Epithelial cell of esophagus (primary cell): ENCODE results near the gene CDK3.
"Not testable (repeated sequence)": the region's sequence is repeated elsewhere in the genome, so short reads cannot be mapped to it uniquely, and the experiment has no call there.

Experiments
- DNase-seq: peaks from one replicate; pipeline ENCODE4 v3.0.0; 2010; ENCODE audit warnings: low read depth
- H3K4me3 ChIP-seq: 2 replicates; pipeline ENCODE4 v1.5.1; 2011; ENCODE audit warnings: mild to moderate bottlenecking, low read length, control low read depth
- CTCF ChIP-seq: IDR thresholded peaks from 2 replicates; pipeline ENCODE4 v1.5.1; 2011; ENCODE audit warnings: low read depth, mild to moderate bottlenecking, low read length, control low read depth, inconsistent platforms; ENCODE audit not compliant: insufficient read depth; ENCODE audit errors: missing control alignments

CDK3 gene

DNA sequence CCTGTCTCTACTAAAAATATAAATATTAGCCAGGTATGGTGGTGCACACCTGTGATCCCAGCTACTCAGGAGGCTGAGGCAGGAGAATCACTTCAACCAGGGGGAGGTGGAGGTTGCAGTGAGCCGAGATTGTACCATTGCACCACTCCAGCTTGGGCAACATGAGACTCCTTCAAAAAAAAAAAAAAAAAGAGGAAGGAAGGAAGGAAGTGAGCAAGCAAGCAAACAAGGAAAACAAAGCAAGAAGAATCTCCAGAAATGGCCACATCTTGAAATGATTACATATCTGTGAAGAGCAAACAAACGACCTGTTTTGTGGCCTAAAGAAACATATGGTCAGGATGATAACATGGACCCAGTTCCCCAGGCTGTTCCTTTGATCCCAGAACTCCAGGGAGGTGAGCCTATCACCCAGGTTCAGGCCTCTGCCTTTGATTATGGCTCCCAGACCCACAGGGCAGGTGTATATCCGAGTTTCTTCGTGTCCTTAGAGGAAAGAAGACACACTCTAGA is 30.6 kb upstream of the CDK3 start:
- no peak overlapping the region for H3K4me3 ChIP-seq
- no peak for TF ChIP-seq CTCF
- DNase-seq, result no peak

DNA sequence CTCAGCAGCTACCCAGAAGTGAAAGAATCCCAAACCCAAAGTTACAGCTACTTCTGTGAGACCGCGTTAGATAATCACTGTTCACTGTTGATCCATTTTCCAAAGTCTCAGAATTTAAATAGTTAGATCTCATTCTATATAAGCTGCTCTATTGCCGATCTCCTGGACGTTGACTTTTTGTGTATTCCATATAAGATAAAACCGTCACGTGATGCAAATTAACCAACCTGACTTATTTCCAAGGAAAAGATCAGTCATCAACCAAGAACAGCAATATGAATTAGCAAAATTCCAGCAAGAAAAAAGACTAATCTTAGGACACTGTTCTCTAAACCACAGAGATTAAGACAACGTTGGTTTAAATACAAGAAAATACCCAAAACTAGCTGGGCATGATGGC is 30.0 kb upstream of the CDK3 start:
- H3K4me3 ChIP-seq, result no peak overlapping the region
- DNase-seq, result no peak
- no peak for TF ChIP-seq CTCF

DNA sequence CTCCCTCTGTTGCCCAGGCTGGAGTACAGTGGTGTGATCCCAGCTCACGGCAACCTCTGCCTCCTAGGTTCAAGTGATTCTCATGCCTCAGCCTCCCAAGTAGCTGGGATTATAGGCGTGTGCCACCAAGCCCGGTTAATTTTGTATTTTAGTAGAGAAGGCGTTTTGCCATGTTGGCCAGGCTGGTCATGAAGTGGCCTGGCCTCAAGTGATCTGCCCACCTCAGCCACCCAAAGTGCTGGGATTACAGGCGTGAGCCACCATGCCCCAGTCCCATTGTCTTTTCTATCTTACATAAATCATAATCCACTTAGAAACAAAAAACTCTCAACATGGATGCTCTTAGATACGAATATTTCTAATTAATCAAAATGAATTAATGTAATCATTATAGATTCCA is 25.5 kb upstream of the CDK3 start:
- not testable (repeated sequence) for H3K4me3 ChIP-seq, DNase-seq

DNA sequence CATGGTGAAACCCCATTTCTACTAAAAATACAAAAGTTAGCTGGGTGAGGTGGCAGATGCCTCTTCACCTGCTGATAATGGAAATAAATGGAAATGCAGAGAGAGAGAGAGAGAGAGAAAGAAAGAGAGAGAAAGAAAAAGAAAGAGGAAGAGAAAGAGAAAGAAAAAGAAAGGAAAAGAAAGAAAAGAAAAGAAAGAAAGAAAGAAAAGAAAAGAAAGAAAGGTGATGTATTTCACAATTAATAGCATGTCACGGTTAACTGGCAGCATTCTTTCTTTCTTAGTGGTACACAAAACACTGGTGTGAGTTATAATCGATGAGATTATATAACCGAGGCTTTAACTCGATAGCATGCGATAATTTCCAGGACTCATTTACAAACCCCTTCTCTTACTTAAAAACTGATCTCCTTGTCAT is 24.9 kb upstream of the CDK3 start:
- no peak for TF ChIP-seq CTCF
- DNase-seq, result no peak
- peak overlapping the region; percentile 19 for H3K4me3 ChIP-seq

DNA sequence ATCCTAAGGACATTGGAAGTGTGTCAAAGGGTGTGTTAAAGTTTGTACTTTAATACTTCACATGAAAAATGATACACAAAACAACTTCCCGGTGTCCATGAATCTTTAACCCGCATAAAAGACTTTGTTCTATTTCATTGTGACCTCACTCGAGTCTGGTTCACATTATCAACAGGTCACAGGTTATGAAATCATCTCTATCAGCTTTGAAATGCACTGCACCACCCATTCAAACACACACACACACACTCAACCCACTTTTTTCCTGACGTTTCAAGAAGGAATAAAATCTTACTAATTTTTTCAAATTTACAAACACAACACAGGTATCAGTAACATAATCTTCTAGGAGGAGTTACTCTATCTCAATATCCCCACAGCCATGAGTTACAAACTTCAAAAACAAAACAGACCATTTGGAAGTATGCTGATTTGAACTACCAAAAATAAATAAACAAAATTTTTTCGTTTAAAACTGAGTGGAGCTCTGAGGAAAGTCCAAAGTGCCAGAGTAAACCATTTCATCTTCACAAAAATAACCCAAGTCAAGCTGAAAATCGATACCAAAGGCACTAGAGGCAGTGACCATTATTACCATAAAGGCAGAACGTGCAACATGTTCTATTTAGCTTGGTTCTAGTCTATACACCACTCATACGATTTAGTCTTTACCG is 24.3 kb upstream of the CDK3 start:
- no peak for TF ChIP-seq CTCF
- H3K4me3 ChIP-seq, result peak overlapping the region; percentile 19
- no peak for DNase-seq

DNA sequence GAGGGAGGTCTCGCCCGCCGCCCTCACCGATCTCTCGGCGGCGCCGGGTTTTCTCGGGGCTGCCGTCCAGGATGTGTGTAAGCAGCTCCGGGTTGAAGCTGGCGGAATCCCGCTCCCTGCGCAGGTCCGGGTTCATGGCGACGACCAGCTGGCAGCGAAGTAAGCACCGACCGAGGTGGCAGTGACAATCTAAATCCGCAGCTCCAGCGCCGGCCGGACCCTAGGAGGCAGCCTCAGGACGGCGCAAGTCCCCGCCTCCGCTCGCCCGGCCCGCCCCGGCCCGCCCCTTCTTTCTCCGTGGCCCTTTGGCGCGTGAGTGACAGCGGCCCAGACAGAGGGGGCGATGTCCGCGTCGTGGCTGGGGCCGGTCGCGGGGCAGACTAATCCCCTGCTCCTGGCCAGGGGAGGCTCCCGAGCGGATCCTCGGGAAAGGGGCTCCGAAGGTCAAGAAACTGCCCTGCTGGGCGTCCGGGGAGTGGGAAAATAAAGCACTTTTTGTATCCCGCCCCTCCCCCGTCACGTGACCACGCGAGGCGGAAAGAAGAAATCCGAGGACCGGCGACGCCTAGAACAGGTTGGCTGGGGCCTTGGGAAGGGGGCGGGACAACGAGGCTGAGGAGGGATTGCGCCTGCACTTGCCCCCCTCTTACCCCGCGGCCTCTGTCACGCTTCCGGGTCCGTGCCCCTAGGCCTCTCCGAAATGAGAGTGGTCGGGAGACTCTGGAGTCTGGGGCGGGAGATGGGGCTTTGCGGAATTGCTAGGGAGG is 21.5 kb upstream of the CDK3 start, which contains the start of the genes ACOX1 and TEN1:
TSS of gene ACOX1 (minus strand) at position 229 of the 767 bp plus-strand sequence. CDS start at position 136, 93 bp downstream.
TSS of gene TEN1 (plus strand) at position 303 of the 767 bp plus-strand sequence. CDS start 6,953 bp downstream, outside the sequence.
- DNase-seq, result peak; percentile 95
- peak; percentile 8 for TF ChIP-seq CTCF
- H3K4me3 ChIP-seq, result peak within 1 kb of the TSS; percentile 91

- DNase-seq, result peak; percentile 66
- no peak for TF ChIP-seq CTCF
- H3K4me3 ChIP-seq, result peak overlapping the region; percentile 91
Observed at GRCh38 chr17:75979705-75980187, 20.9 kb upstream of the CDK3 start.
